ENCODE measurements around the gene SLC25A42.

Gene SLC25A42

DNA sequence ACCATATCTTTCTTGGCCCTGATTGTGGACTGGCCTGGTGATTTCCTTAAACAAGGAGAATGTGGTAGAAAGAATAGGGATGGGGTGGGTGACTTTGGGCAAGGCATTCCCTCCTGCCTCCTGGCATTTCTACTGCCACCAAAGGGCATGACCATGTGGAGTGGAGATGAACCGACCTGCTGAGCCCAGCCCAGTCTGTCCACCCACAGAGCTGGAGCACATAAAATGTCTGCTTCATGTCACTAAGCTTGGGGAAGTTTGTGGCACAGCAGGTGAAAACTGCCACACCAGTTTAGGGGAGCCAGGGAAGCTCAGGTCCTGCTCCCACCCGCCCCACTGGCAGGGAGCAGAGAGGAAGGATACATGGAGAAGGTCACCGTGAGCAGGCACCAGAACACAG, 68.2 kb downstream of the SLC25A42 start:
- Histone ChIP-seq H2BK5ac (ENCODE audit: low read depth, low read length, poor library complexity) (no peak overlapping the region), H3K9me3 (ENCODE audit: insufficient read depth, low read depth, low read length) (peaks cover 13% of the 10 kb centered on the region), H3K4me1 (ENCODE audit: control insufficient read depth in 1 of 2, insufficient read depth in 2 of 2, low read length in 2 of 2) (peaks cover 0 to 2% of the 10 kb centered on the region in 2 experiments), H3K27me3 (ENCODE audit: insufficient read depth, low read length) (no peaks in the 10 kb centered on the region), H4K12ac (ENCODE audit: low read depth, low read length) (no peak overlapping the region), H3K36me3 (ENCODE audit: control insufficient read depth in 1 of 2, insufficient read depth in 2 of 2, low read length in 2 of 2) (peaks cover 7 to 8% of the 10 kb centered on the region in 2 experiments), H3K9ac (ENCODE audit: low read length) (no peak overlapping the region), H3K79me2 (ENCODE audit: control insufficient read depth, insufficient read depth, low read length, poor library complexity) (no peaks in the 10 kb centered on the region), H3K18ac (ENCODE audit: low read length) (no peak overlapping the region), H2BK120ac (ENCODE audit: insufficient read depth, low read length, poor library complexity) (no peak overlapping the region), H3K4me2 (ENCODE audit: low read length) (no peak overlapping the region), H2AFZ (ENCODE audit: insufficient read depth, low read length, poor library complexity) (no peak overlapping the region), H3K23ac (ENCODE audit: low read length) (no peak overlapping the region), H2AK5ac (ENCODE audit: low read length) (no peak overlapping the region), H3K27ac (ENCODE audit: low read depth, low read length) (no peak overlapping the region), H4K91ac (ENCODE audit: low read depth, low read length) (no peak overlapping the region), H3K4me3 (ENCODE audit: low read depth, low read length) (no peak overlapping the region), H3K4ac (ENCODE audit: low read depth, low read length) (no peak overlapping the region), H4K8ac (ENCODE audit: low read depth, low read length) (no peak overlapping the region), H3K79me1 (ENCODE audit: low read length) (no peaks in the 10 kb centered on the region), H2BK12ac (ENCODE audit: low read length) (no peak overlapping the region), H3K14ac (ENCODE audit: low read length) (no peak overlapping the region)
- WGBS (ENCODE audit: extremely low coverage, insufficient coverage, insufficient read length): no CpG with 5 or more reads among the region's 3 CpGs
- no peak for DNase-seq

GRCh38 chr19:19132912-19133311, 69.1 kb downstream of the SLC25A42 start:
- no peak overlapping the region for H2AK5ac ChIP-seq (ENCODE audit: low read length)
- H4K91ac ChIP-seq (ENCODE audit: low read depth, low read length): no peak overlapping the region
- no peaks in the 10 kb centered on the region for H3K27me3 ChIP-seq (ENCODE audit: insufficient read depth, low read length)
- H4K12ac ChIP-seq (ENCODE audit: low read depth, low read length): no peak overlapping the region
- no peak overlapping the region for H3K9ac ChIP-seq (ENCODE audit: low read length)
- no CpG with 5 or more reads among the region's 12 CpGs for WGBS (ENCODE audit: extremely low coverage, insufficient coverage, insufficient read length)
- peaks cover 7 to 8% of the 10 kb centered on the region in 2 experiments for H3K36me3 ChIP-seq (ENCODE audit: control insufficient read depth in 1 of 2, insufficient read depth in 2 of 2, low read length in 2 of 2)
- H3K4me2 ChIP-seq (ENCODE audit: low read length): no peak overlapping the region
- peaks cover 5 to 6% of the 10 kb centered on the region in 2 experiments for H3K4me1 ChIP-seq (ENCODE audit: control insufficient read depth in 1 of 2, insufficient read depth in 2 of 2, low read length in 2 of 2)
- DNase-seq: no peak
- no peak overlapping the region for H3K23ac ChIP-seq (ENCODE audit: low read length)
- no peak overlapping the region for H2BK120ac ChIP-seq (ENCODE audit: insufficient read depth, low read length, poor library complexity)
- peaks cover 2% of the 10 kb centered on the region for H3K79me2 ChIP-seq (ENCODE audit: control insufficient read depth, insufficient read depth, low read length, poor library complexity)
- peaks cover 13% of the 10 kb centered on the region for H3K9me3 ChIP-seq (ENCODE audit: insufficient read depth, low read depth, low read length)
- no peak overlapping the region for H3K27ac ChIP-seq (ENCODE audit: low read depth, low read length)
- no peak overlapping the region for H2AFZ ChIP-seq (ENCODE audit: insufficient read depth, low read length, poor library complexity)
- peaks cover 1% of the 10 kb centered on the region for H3K79me1 ChIP-seq (ENCODE audit: low read length)
- no peak overlapping the region for H3K4me3 ChIP-seq (ENCODE audit: low read depth, low read length)
- H3K18ac ChIP-seq (ENCODE audit: low read length): no peak overlapping the region
- no peak overlapping the region for H4K8ac ChIP-seq (ENCODE audit: low read depth, low read length)
- H3K14ac ChIP-seq (ENCODE audit: low read length): no peak overlapping the region
- H2BK12ac ChIP-seq (ENCODE audit: low read length): no peak overlapping the region
- no peak overlapping the region for H2BK5ac ChIP-seq (ENCODE audit: low read depth, low read length, poor library complexity)
- H3K4ac ChIP-seq (ENCODE audit: low read depth, low read length): no peak overlapping the region

- Histone ChIP-seq H4K12ac (ENCODE audit: low read depth, low read length) (no peak overlapping the region), H3K9me3 (ENCODE audit: insufficient read depth, low read depth, low read length) (peaks cover 13% of the 10 kb centered on the region), H2AFZ (ENCODE audit: insufficient read depth, low read length, poor library complexity) (no peak overlapping the region), H3K4me2 (ENCODE audit: low read length) (no peak overlapping the region), H3K18ac (ENCODE audit: low read length) (no peak overlapping the region), H3K14ac (ENCODE audit: low read length) (no peak overlapping the region), H3K4me3 (ENCODE audit: low read depth, low read length) (no peak overlapping the region), H2AK5ac (ENCODE audit: low read length) (no peak overlapping the region), H3K4ac (ENCODE audit: low read depth, low read length) (no peak overlapping the region), H3K23ac (ENCODE audit: low read length) (no peak overlapping the region), H3K79me1 (ENCODE audit: low read length) (peaks cover 4% of the 10 kb centered on the region), H4K91ac (ENCODE audit: low read depth, low read length) (no peak overlapping the region), H4K8ac (ENCODE audit: low read depth, low read length) (no peak overlapping the region), H3K36me3 (ENCODE audit: control insufficient read depth in 1 of 2, insufficient read depth in 2 of 2, low read length in 2 of 2) (peaks cover 7 to 8% of the 10 kb centered on the region in 2 experiments), H3K27me3 (ENCODE audit: insufficient read depth, low read length) (no peaks in the 10 kb centered on the region), H2BK5ac (ENCODE audit: low read depth, low read length, poor library complexity) (no peak overlapping the region), H3K4me1 (ENCODE audit: control insufficient read depth in 1 of 2, insufficient read depth in 2 of 2, low read length in 2 of 2) (peaks cover 5 to 6% of the 10 kb centered on the region in 2 experiments), H3K9ac (ENCODE audit: low read length) (no peak overlapping the region), H3K79me2 (ENCODE audit: control insufficient read depth, insufficient read depth, low read length, poor library complexity) (peaks cover 5% of the 10 kb centered on the region), H3K27ac (ENCODE audit: low read depth, low read length) (no peak overlapping the region), H2BK12ac (ENCODE audit: low read length) (no peak overlapping the region), H2BK120ac (ENCODE audit: insufficient read depth, low read length, poor library complexity) (no peak overlapping the region)
- DNase-seq: no peak
- WGBS (ENCODE audit: extremely low coverage, insufficient coverage, insufficient read length): no CpG with 5 or more reads among the region's 6 CpGs
Measured at GRCh38 chr19:19133985-19134384, 70.2 kb downstream of the SLC25A42 start.

- peaks cover 7 to 8% of the 10 kb centered on the region in 2 experiments for H3K36me3 ChIP-seq (ENCODE audit: control insufficient read depth in 1 of 2, insufficient read depth in 2 of 2, low read length in 2 of 2)
- no peak overlapping the region for H3K27ac ChIP-seq (ENCODE audit: low read depth, low read length)
- H2AK5ac ChIP-seq (ENCODE audit: low read length): no peak overlapping the region
- H3K4ac ChIP-seq (ENCODE audit: low read depth, low read length): no peak overlapping the region
- H2BK5ac ChIP-seq (ENCODE audit: low read depth, low read length, poor library complexity): no peak overlapping the region
- H3K14ac ChIP-seq (ENCODE audit: low read length): no peak overlapping the region
- H4K8ac ChIP-seq (ENCODE audit: low read depth, low read length): no peak overlapping the region
- H3K9ac ChIP-seq (ENCODE audit: low read length): no peak overlapping the region
- no peak overlapping the region for H3K23ac ChIP-seq (ENCODE audit: low read length)
- peaks cover 13% of the 10 kb centered on the region for H3K9me3 ChIP-seq (ENCODE audit: insufficient read depth, low read depth, low read length)
- no peak overlapping the region for H3K4me3 ChIP-seq (ENCODE audit: low read depth, low read length)
- no peaks in the 10 kb centered on the region for H3K27me3 ChIP-seq (ENCODE audit: insufficient read depth, low read length)
- WGBS (ENCODE audit: extremely low coverage, insufficient coverage, insufficient read length): no CpG with 5 or more reads among the region's 21 CpGs
- H3K4me1 ChIP-seq (ENCODE audit: control insufficient read depth in 1 of 2, insufficient read depth in 2 of 2, low read length in 2 of 2): peaks cover 5 to 6% of the 10 kb centered on the region in 2 experiments
- H2BK120ac ChIP-seq (ENCODE audit: insufficient read depth, low read length, poor library complexity): no peak overlapping the region
- H3K79me1 ChIP-seq (ENCODE audit: low read length): peaks cover 4% of the 10 kb centered on the region
- no peak overlapping the region for H3K18ac ChIP-seq (ENCODE audit: low read length)
- H4K12ac ChIP-seq (ENCODE audit: low read depth, low read length): no peak overlapping the region
- peak in 1 of 2 donors; percentile 36 for DNase-seq
- no peak overlapping the region for H2AFZ ChIP-seq (ENCODE audit: insufficient read depth, low read length, poor library complexity)
- no peak overlapping the region for H2BK12ac ChIP-seq (ENCODE audit: low read length)
- H4K91ac ChIP-seq (ENCODE audit: low read depth, low read length): no peak overlapping the region
- H3K79me2 ChIP-seq (ENCODE audit: control insufficient read depth, insufficient read depth, low read length, poor library complexity): peaks cover 5% of the 10 kb centered on the region
- peak overlapping the region; percentile 33 for H3K4me2 ChIP-seq (ENCODE audit: low read length)
Measured at GRCh38 chr19:19134687-19135158, 70.9 kb downstream of the SLC25A42 start.

All from trophoblast cell (in vitro differentiated cells and primary cell).